ENCODE results near the gene ODR4.
"Not testable (repeated sequence)": the region's sequence is repeated elsewhere in the genome, so short reads cannot be mapped to it uniquely, and the experiment has no call there.

- not testable (repeated sequence) for TF ChIP-seq CTCF (IDR thresholded peaks at IDR 0.05 in 8 of 11, conservative IDR thresholded peaks at IDR 0.05 in 3 of 11); POLR2A (IDR thresholded peaks at IDR 0.05)
These were observed 83.5 kb downstream of the ODR4 start for GRCh38 chr1:186459161-186459560.
